Measurements from ENCODE around the gene BRCC3.

DNA sequence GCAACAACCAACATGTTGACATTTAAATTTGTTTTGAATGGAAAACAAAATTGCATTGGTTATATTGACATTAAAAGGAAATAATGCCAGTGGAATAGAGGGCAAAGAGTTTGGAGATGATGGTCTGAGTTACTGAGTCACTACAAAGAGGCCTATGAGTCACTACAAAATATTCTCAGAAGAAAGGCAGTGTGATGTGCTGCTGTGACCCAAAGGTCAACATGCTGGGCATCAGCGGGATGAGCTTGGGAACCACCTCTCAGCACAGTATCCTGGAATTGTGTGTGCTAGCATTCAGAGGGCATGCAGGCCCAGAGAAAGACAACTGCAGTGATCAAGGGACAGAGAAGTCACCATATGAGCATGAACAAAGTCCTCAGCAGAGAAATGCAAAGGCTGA, 3.1 kb upstream of the BRCC3 start:
- TF ChIP-seq POLR2A (IDR thresholded peaks at IDR 0.05) (no peak), CTCF (IDR thresholded peaks at IDR 0.05) (no peak)

Data from testis (tissue), 2 donors.